HG03060 (cell line): ENCODE results near the gene CROCC2.

Source experiments
- ATAC-seq: cut with Tn5 transposase; IDR thresholded peaks from one replicate; pipeline ENCODE4 v1.9.1; 2021; ENCODE audit warnings: low read depth, moderate number of reproducible peaks; ENCODE audit not compliant: unreplicated experiment

Gene CROCC2

DNA sequence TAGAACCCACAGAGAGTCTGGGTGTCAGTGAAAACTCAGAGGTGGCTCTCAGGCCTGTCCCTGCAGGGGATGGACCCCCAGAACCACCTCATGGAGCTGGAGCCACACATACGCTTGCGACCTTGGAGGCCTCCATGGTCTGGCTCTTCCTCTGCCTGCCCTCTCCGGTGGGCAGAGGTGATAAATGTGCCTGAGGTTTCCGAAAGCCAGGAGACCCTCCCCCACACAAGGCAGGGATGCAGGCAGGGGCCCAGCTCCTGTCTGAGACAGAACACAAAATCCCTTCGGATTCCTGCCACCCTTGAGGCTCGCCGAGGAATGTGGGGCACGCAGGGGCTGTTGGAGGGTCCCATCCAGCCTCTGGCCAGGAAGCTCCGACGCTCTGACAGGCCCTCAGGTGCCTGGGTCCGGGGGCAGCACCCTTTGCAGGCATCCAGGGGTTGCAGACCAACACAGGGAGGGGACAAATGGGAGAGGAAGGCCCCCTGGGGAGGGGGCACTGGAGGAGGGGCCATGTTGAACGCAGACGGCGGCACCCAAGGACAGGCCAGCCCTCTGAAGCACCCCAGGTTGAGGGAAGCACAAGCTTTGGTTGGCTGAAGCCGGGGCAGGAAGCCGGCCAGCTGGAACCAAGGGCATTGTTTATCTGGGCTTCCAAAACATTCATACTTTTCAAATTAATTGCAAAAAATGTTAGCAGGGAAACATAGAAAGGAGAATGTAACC, 88.2 kb downstream of the CROCC2 start:
- no peak for ATAC-seq

- ATAC-seq = no peak
Observed at GRCh38 chr2:240995041-240996021, 89.2 kb downstream of the CROCC2 start.

DNA sequence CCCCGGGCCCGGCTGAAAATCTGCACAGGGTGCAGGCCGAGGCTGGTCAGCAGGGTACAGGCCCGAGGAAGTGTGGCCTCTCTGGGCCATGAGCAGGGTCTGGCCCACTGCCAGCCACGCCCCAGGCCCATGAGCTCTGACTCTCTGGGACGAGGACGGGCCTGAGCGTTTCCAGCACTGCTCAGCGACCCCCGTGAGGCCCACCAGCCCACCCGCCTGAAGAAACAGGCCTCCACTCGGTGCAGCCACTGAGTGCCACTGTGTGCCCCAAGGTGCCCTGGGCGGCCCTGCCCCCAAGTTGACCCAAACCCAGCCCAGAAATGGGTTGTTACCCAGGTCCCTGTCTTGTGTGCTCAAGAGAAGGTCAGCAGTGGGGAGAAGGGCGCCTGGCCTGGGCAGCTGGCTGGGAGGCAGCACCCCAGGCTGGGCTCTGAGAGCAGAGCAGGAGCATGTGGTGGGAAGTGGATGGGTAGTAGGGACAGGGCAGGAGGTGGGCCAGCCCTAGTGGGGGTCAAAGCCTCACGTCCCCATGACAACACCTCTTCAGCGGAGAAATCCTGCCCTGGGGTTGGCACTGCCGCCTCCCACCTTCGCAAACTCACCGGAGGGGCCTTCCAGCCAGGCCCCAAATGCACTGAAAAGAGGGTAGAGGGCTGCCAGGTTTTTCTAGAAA, 90.2 kb downstream of the CROCC2 start:
- ATAC-seq = no peak

- no peak for ATAC-seq
Observed at GRCh38 chr2:240996834-240997140, 90.7 kb downstream of the CROCC2 start.

DNA sequence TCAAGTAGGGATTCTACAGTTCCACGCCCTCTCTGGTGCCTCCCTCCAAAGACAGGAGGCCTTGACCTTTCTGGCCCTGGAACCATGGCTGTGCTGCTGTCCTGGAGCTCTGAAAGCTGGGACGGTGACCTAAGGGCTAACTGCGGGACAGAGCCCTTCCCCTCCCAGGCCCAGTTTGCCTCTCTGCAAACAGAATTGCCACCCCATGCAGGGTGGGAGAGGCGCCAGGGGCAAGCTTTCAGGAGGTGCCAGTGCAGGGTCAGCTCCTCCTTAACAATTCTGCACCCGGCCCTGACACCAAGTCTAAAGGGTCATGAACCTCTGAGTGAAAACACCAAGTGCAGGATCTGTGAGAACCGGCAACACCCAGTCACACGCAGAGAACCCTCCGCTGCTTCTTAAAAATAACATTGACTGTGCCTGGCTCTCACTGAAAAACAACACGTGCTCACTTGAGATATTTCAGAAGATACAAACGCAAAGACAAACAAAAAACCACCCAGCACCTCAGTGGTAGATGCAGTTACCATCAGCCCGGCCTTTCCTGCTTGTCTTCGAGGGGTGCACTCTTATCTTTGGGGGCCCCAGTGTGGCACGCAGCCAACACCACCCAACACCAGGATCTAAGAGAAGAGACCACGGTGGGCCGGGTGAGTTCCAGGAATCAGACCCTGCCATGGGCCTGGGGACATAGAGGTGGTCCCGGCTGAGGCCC, 91.2 kb downstream of the CROCC2 start:
- ATAC-seq = no peak

- no peak for ATAC-seq
Observed at GRCh38 chr2:240997856-240998705, 91.9 kb downstream of the CROCC2 start, which contains the start of gene SNED1. Gene SNED1, plus strand, starts transcription at chr2:240998618. Its CDS starts 220 bp downstream, at chr2:240998838.

DNA sequence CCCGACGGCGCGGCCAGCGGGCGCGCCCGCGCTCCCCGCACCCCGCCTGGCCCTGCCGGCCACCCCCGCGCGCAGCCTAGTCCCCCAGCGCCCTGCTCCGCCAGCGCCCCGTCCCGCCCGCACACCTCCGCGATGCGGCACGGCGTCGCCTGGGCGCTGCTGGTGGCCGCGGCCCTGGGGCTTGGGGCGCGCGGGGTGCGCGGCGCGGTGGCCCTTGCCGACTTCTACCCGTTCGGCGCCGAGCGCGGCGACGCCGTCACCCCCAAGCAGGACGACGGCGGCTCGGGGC, 92.5 kb downstream of the CROCC2 start:
- no peak for ATAC-seq

- ATAC-seq = no peak
Observed at GRCh38 chr2:240998995-240999791, 93.1 kb downstream of the CROCC2 start.

GRCh38 chr2:240999873-241000541, 93.9 kb downstream of the CROCC2 start:
- no peak for ATAC-seq

DNA sequence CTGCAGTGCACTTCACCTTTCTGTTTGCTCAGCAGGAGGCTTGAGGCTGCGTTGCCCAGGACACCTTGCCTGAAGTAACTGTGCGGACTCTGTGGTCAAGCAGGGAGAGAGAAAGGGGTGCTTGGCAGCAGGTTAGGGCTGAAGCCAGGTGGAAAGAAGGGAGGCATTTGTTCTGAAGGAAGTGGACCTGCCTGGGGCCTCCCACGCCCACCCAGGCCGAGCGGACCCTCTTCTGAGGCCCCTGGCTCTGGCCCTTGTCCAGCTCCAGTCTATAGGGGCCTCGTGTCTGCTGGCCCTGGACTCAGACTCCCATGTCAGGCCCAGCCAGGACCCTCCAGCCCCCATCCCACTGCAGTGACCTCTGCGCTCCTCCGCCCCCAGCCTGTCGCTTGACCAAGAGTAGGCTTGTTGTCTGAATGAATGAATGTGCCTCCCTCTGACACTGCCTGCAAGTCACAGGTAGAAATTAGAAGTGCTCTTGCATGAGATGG, 94.7 kb downstream of the CROCC2 start:
- ATAC-seq = no peak

GRCh38 chr2:241001413-241002274, 95.5 kb downstream of the CROCC2 start:
- ATAC-seq = no peak

DNA sequence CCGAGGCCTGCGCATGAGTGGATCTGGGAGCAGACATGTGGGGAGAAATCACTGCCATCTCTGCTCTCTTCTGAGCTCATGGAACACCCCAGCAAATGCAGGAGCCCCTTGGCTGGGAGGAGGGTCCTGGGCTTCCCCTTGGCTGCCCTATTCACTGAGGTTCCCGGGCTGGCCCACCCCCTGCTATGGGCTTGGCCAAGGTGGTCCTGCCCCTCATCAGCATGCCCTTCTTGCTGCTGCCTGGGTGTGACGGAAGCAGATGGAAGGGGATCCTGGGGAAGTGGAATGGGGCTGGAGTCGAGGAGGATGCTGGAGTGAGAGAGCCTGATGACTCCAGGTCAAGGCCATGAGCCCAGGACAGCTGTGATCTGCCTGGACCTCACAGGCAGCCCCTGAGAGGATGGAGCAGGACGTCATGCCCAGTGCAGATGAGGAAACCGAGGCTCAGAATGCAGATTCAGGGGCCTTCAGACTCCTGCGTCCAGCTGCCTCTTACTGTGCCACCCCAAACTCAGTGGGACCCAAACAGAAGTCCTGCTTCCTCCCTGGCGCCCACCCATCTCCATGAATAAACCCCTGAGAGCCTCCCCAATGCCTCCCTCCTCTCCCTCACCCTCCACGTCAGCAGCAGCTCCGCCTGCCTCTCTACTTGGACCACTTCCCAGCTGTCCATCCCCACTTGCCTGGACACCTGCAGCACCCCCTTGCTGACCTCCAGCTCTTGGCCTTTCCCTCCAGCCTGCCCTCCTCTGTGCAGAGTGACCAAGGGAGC, 96.3 kb downstream of the CROCC2 start:
- no peak for ATAC-seq

- no peak for ATAC-seq
Observed at GRCh38 chr2:241003047-241003360, 96.9 kb downstream of the CROCC2 start.

GRCh38 chr2:241003369-241003768, 97.2 kb downstream of the CROCC2 start:
- no peak for ATAC-seq

- no peak for ATAC-seq
Observed at GRCh38 chr2:241003830-241004564, 97.9 kb downstream of the CROCC2 start.

DNA sequence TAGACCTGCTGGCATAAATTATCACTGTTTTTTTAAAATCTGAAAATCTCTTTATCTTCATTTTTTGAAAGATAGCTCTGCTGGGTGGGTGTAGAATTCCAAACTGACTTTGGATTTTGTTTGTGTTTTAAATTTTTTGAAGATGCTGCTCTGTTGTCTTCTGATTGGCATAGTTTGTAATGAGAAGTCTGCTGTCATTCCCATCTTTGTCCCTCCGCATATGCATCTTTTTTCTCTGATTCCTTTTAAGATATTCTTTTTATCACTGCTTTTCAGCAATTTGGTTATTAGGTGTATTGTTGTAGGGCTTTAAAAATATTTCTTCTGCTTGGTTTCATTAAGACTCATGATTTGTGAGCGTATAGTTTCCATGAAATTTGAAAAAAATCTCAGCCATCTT, 99.4 kb downstream of the CROCC2 start:
- ATAC-seq = no peak
